Suprapubic skin (tissue), 4 donors: Measurements from ENCODE around the gene RAB37.

Experiments
- CTCF ChIP-seq, 2 donors: fragments of 200-600 bp in 1 of 2; fragments of 450-650 bp in 1 of 2; sonication (generic) in 1 of 2; IDR thresholded peaks; one replicate each; pipeline ENCODE4 v1.5.1; 2016 to 2019; ENCODE audit warnings: antibody characterized with exemption in 2 of 2, mild to moderate bottlenecking in 1 of 2, moderate library complexity in 1 of 2
- POLR2A ChIP-seq, 2 donors: fragments of 450-650 bp; IDR thresholded peaks; one replicate each; pipeline ENCODE4 v1.6.1; 2017; ENCODE audit warnings: antibody characterized with exemption in 2 of 2, mild to moderate bottlenecking in 2 of 2, moderate library complexity in 2 of 2
- POLR2AphosphoS5 ChIP-seq, 3 donors: sonication (generic); formaldehyde crosslinking; IDR thresholded peaks; one replicate each; pipeline ENCODE4 v1.6.1; 2017; ENCODE audit warnings: antibody characterized with exemption in 3 of 3

- TF ChIP-seq CTCF (IDR thresholded peaks at IDR 0.05) (no peak), POLR2A (IDR thresholded peaks at IDR 0.05) (no peak), POLR2AphosphoS5 (IDR thresholded peaks at IDR 0.05) (no peak)
These were observed 22.3 kb downstream of the RAB37 start for GRCh38 chr17:74759243-74759801.
